GM21360 (cell line): ENCODE data around the gene GNG2.

Experiments
- ATAC-seq: cut with Tn5 transposase; IDR thresholded peaks from one replicate; pipeline ENCODE4 v1.9.1; 2021; ENCODE audit warnings: mild to moderate bottlenecking, moderate library complexity; ENCODE audit not compliant: unreplicated experiment

GNG2 gene

DNA sequence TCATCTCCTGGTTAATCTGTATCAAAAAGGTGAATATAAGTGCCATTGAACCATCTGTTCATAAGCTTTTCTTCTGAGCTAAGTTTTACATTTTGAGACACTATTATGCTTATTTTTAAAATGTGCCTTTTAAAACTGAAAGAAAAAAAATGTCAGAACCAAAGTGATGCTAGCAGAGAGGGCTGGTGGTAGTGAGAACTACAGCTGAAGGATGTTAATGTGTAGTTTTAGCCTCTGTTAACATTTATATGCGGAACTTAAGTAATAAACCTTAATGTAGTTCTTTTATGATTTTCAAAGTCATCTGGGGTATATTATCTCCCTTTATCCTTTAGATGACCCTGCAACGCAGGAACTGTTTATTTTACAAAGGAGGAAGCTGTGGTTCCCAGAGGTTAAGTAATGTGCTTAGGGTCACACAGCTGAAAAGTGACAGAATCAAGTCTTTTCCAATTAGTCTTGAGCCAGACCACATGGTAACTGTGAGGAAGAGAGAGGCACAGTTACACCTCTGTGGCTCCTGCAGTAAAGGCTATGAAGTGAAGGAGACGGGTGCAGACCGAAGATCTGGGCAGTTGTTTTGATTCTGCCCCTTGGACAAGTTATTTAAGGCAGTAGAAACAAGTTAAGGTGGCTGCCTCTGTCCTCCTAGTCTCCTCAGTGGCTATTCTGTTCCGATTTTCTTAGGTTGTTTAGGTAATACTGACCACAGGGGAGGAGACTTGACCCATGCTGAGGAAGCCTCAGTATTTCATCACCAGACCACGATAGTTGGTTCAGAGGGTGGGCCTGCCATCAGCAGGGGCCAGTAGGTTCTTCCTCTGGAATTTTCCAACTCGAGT, 23.9 kb downstream of the GNG2 start:
- no peak for ATAC-seq

DNA sequence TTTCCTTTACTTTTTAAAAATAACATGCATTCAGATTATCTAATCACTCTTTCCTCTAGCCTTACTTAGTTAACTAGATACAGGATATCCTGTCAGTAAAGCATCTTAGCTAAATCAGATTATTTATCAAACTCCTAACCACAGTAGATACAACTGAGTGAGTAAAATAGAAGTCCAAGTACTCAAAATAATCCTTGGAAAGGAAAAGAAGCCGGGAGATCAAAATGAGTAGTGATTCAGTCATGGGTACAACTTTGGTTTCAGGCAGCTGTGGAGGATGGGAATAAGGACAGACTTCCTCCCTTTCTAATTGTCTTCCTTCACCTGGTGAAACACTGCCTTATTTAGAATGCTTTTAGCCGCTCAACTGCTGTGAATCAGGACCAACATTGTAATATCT, 29.4 kb downstream of the GNG2 start:
- ATAC-seq, result no peak

- ATAC-seq, result no peak
Observed at GRCh38 chr14:51894250-51894649, 33.8 kb downstream of the GNG2 start.

DNA sequence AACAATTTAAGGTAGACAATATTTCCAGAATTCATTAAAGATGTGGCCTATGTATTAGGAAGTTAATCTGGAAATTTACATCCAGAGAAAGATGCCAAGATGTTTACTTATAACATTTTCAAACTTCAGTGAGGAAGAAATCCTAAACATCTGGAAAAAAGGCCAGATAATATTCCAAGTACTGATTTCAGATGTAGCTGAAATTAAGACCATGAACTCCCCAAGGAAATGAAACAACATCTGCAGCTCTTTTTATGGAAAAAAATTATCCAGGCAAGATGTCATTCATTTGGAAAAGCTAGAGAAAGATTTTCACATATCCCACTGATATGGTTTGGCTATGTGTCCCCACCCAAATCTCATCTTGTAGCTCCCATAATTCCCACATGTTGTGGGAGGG, 35.0 kb downstream of the GNG2 start:
- ATAC-seq, result no peak

- no peak for ATAC-seq
Observed at GRCh38 chr14:51897791-51898355, 37.5 kb downstream of the GNG2 start.

GRCh38 chr14:51901475-51902024, 41.1 kb downstream of the GNG2 start:
- ATAC-seq, result no peak

DNA sequence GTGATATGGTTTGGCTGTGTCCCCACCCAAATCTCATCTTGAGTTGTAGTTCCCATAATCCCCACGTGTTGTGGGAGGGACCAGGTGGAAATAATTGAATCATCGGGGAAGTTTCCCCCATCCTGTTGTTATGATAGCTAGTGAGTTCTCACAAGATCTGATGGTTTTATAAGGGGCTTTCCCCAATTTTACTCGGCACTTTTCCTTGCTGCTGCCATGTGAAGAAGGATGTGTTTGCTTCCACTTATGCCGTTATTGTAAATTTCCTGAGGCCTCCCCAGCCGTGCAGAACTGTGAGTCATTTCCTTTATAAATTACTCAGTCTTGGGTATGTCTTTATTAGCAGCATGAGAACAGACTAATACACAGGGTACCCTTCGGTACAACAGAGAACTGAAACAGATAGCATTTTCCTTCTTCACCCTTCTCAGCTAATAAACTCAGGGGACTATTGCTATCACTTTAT, 45.3 kb downstream of the GNG2 start:
- peak; percentile 74 for ATAC-seq

- no peak for ATAC-seq
Observed at GRCh38 chr14:51908086-51908485, 47.7 kb downstream of the GNG2 start.

DNA sequence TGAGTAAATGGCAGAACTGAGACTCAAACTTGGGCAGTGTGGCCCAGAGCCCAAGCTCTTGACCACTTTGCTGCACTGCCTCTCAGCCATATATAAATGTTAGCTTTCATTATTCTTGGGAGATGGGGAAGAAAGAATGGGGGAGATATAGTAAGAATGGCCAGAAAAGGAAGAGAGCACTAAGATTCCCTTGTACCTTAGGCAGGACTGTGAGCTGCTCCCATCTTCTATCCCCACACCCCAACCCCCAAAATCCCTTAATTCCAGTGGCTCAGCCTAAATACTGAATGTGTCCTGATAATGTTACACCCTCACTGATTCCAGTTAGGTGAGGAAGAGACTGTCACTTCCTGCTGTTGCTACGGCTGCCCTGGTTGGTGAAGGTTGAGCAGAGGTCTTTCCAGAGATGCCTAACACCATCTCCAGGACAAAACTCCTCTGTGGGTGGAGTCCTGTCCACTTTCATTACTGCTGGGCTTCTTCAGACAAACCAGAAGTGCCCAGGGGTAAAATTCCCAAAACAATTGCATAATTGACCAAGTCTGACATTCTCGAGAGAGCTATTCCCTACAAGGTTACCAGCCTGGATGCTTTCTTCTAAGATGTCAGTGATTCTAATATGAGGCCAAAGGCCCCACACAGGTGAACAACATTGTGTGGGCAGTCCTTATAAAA, 51.8 kb downstream of the GNG2 start:
- ATAC-seq, result no peak

GRCh38 chr14:51914310-51914709, 53.9 kb downstream of the GNG2 start:
- ATAC-seq, result no peak

GRCh38 chr14:51917193-51917592, 56.8 kb downstream of the GNG2 start:
- no peak for ATAC-seq

DNA sequence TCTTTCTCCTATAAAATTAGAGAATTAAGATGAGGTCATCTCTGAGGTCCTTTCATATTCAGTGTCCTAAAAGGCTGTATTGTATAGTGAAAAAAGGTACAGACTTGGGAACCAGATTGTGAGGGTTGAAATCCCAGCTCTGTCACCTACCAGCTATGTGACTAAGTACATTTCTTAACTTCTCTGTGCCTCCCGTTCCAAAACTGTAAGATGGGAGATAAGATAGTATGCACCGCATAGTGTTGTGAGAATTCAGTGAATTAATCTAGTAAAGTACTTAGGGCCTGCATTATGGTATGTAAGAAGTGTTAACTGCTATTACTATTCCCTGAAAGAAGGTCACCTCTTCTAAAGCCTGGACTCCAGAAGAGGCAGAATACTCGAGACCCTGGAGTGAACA, 60.6 kb downstream of the GNG2 start:
- ATAC-seq, result no peak

DNA sequence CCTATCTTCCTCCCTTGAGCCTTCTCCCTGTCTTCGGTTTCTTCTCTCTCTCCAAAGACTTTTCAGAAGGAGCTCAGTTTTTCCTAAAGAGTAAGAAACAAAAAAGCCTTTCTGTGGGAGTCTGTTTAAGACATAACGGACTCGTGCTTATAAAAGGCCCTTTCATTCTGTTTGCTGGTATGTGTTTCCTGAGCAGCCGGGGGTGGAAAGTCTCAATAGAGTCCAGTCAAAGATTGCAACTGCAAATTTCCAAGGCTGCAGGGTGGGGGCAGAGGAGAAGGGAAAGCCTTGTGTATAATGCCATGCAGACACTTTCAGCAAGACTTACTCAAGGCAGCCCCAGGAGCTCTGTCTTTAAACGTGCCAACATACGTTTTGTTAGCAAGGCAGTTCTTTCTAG, 62.2 kb downstream of the GNG2 start:
- ATAC-seq, result no peak

GRCh38 chr14:51924600-51924999, 64.2 kb downstream of the GNG2 start:
- no peak for ATAC-seq

- ATAC-seq, result no peak
Observed at GRCh38 chr14:51925980-51926379, 65.6 kb downstream of the GNG2 start.

GRCh38 chr14:51926449-51926848, 66.0 kb downstream of the GNG2 start:
- ATAC-seq, result no peak

GRCh38 chr14:51928568-51928967, 68.2 kb downstream of the GNG2 start:
- no peak for ATAC-seq

DNA sequence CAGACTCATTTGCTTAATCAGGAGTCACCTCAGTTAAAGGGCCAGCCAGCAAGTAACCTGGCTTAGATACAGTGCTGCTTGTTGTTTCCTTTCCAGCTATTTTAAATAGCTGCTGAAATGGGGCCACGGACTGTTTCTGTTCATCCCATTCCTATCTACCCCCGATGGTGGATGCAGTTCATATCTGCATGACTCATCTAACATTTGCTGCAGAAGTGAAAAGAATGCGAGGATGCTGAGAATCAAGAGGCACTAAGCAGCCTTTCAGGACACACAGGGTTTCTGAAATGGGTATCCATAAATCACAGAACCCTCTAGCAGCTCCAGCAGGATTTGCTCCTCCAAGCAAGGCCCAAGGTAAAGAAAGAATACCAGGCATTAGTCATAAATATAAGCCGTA, 68.8 kb downstream of the GNG2 start:
- no peak for ATAC-seq

DNA sequence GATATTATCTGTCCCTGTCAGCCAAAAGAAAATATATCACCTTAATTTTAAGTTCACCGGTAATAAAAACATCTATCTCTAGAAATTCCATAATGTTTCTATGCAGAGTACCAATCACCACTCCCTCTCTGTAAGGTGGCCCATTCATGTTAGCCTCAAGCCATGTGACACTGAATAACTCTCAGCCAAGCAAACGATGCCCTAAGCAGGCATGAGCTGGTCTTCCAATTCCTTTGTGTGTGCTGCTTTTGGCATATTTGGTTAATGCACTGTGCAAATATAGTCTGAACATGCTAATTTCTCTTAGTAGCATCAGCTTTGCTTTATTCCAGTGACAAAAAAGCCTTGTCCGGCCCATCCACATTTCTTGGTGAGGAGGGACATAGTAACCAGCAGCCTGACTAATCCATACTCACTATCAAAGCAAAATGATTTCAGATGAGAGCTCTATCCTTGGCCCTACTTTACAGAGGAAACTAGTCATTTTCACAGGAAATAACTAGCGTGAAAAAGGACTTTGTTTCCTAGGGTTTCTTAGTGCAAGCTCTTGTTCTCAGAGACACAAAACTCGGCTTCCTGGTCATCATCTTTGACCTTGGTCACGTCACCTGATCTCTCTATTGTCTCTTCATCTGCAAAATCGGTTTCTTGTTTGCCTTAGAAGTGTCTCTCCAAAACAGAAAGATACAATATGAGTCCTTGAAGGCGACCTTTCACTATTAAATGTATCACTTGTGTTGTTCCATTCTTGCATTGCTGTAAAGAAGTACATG, 69.7 kb downstream of the GNG2 start:
- no peak for ATAC-seq

DNA sequence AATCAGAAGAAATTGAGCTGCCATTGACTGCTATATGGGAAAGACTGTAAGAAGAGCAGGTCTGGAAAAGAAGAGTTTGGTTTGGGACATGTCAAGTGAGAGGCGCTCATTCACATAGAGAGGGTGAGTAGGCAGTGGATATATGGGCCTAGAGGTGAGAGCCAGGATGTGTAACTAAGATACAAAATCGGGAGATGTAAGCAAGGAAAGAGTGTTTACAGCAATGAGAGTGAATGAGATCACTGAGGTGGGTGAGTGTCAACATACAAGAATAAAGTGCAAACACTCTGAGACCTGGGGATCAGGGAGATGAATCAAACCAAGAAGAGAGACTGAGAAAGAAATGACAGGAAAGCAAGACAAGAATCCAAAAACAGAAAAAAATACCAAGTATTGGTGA, 70.9 kb downstream of the GNG2 start:
- ATAC-seq, result no peak

DNA sequence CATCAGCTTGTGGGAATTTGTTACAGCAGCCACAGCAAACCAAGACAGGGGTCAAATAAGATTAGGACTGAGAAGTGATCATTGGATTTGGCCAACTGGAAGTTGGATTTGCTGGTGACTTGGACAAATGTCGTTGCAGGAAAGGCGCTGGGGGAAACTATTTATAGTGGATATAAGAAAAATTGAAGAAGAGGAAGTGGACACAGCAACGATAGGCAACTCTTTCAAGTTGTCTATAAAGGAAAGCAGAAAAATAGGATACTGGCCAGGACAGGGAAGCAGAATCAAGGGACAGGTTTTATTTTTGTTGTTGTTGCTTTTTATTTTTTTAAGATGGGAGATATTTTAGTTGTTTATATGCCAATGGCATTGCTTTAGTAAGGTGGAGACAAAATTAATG, 72.8 kb downstream of the GNG2 start:
- no peak for ATAC-seq
